HEK293 (cell line): ENCODE data around the gene PTRH2.

ENCODE experiments used
- CTCF ChIA-PET: fragments of 350-600 bp; formaldehyde crosslinking; extraction: SDS; loops from one replicate; lab custom pipeline; 2021; ENCODE audit warnings: antibody characterized with exemption; lab: Yijun Ruan, JAX
- POLR2A ChIA-PET: fragments of 300-600 bp; formaldehyde crosslinking; extraction: SDS; loops from one replicate; lab custom pipeline; 2020; ENCODE audit warnings: antibody characterized with exemption, inconsistent platforms; lab: Yijun Ruan, JAX
- H3K27ac ChIP-seq: fragments of 200-500 bp; sonication (Bioruptor generic); 2 replicates; pipeline ENCODE4 v1.5.1; 2014; ENCODE audit warnings: low read depth, low read length, control low read depth, inconsistent platforms; ENCODE audit errors: extremely low read depth
- H3K36me3 ChIP-seq, 2 experiments: fragments of 200-500 bp in 1 of 2; sonication (Bioruptor generic) in 1 of 2; 1 replicate in 1 of 2; 2 replicates in 1 of 2; pipeline ENCODE4 v1.5.1; 2014 to 2017; ENCODE audit warnings: inconsistent platforms in 2 of 2, low read length in 2 of 2; ENCODE audit not compliant: control insufficient read depth in 2 of 2, insufficient read depth in 1 of 2
- H3K4me1 ChIP-seq: fragments of 200-500 bp; sonication (Bioruptor generic); 2 replicates; pipeline ENCODE4 v1.5.1; 2014; ENCODE audit warnings: mild to moderate bottlenecking, low read length, inconsistent platforms; ENCODE audit not compliant: control insufficient read depth, insufficient read depth
- H3K4me3 ChIP-seq: 2 replicates; pipeline ENCODE4 v1.5.1; 2011; ENCODE audit warnings: low read depth, mild to moderate bottlenecking, control low read depth, low read length, moderate library complexity
- H3K9me3 ChIP-seq: fragments of 200-500 bp; sonication (Bioruptor generic); 2 replicates; pipeline ENCODE4 v1.5.1; 2014; ENCODE audit warnings: low read depth, low read length, inconsistent platforms; ENCODE audit not compliant: control insufficient read depth, insufficient read depth
- KLF16 ChIP-seq: fragments of 450-650 bp; formaldehyde crosslinking; IDR thresholded peaks from 2 replicates; pipeline ENCODE4 v1.5.1; 2017; ENCODE audit warnings: missing biosample characterization, missing genetic modification characterization
- OSR2 ChIP-seq: fragments of 450-650 bp; formaldehyde crosslinking; IDR thresholded peaks from 2 replicates; pipeline ENCODE4 v1.5.1; 2016; ENCODE audit warnings: missing biosample characterization, missing genetic modification characterization
- REPIN1 ChIP-seq: fragments of 450-650 bp; formaldehyde crosslinking; IDR thresholded peaks from 2 replicates; pipeline ENCODE4 v1.5.1; 2017; ENCODE audit warnings: missing biosample characterization, missing genetic modification characterization, low read depth
- SCRT1 ChIP-seq: fragments of 450-650 bp; formaldehyde crosslinking; IDR thresholded peaks from 2 replicates; pipeline ENCODE4 v1.5.1; 2016; ENCODE audit warnings: missing biosample characterization, missing genetic modification characterization, borderline replicate concordance
- SCRT2 ChIP-seq: fragments of 450-650 bp; formaldehyde crosslinking; IDR thresholded peaks from 2 replicates; pipeline ENCODE4 v1.5.1; 2016; ENCODE audit warnings: missing biosample characterization, missing genetic modification characterization
- SP2 ChIP-seq: fragments of 450-650 bp; formaldehyde crosslinking; IDR thresholded peaks from 2 replicates; pipeline ENCODE4 v1.5.1; 2016; ENCODE audit warnings: missing biosample characterization, missing genetic modification characterization
- ZBTB1 ChIP-seq: fragments of 450-650 bp; formaldehyde crosslinking; IDR thresholded peaks from 2 replicates; pipeline ENCODE4 v1.5.1; 2016; ENCODE audit warnings: missing biosample characterization, missing genetic modification characterization
- ZBTB17 ChIP-seq: fragments of 450-650 bp; formaldehyde crosslinking; IDR thresholded peaks from 2 replicates; pipeline ENCODE4 v1.5.1; 2016; ENCODE audit warnings: missing biosample characterization, missing genetic modification characterization
- ZBTB7A ChIP-seq: fragments of 450-650 bp; formaldehyde crosslinking; IDR thresholded peaks from 2 replicates; pipeline ENCODE4 v1.5.1; 2016; ENCODE audit warnings: low read depth, missing biosample characterization, missing genetic modification characterization
- ZNF114 ChIP-seq: fragments of 450-650 bp; formaldehyde crosslinking; IDR thresholded peaks from 2 replicates; pipeline ENCODE4 v1.5.0; 2017; ENCODE audit warnings: missing biosample characterization, missing genetic modification characterization
- ZNF223 ChIP-seq: fragments of 450-650 bp; formaldehyde crosslinking; IDR thresholded peaks from 2 replicates; pipeline ENCODE4 v1.5.1; 2016; ENCODE audit warnings: missing biosample characterization, missing genetic modification characterization
- ZNF24 ChIP-seq: fragments of 450-650 bp; formaldehyde crosslinking; IDR thresholded peaks from 2 replicates; pipeline ENCODE4 v1.5.1; 2016; ENCODE audit warnings: missing biosample characterization, missing genetic modification characterization
- ZNF391 ChIP-seq: fragments of 450-650 bp; formaldehyde crosslinking; IDR thresholded peaks from 2 replicates; pipeline ENCODE4 v1.5.1; 2016; ENCODE audit warnings: low read depth, missing biosample characterization, missing genetic modification characterization, borderline replicate concordance
- ZNF555 ChIP-seq: fragments of 450-650 bp; formaldehyde crosslinking; conservative IDR thresholded peaks from 2 replicates; pipeline ENCODE4 v1.5.1; 2017; ENCODE audit warnings: missing biosample characterization, mild to moderate bottlenecking, missing genetic modification characterization, inconsistent platforms
- ZNF558 ChIP-seq: fragments of 450-650 bp; formaldehyde crosslinking; IDR thresholded peaks from 2 replicates; pipeline ENCODE4 v1.5.1; 2016; ENCODE audit warnings: missing biosample characterization, missing genetic modification characterization
- ZNF623 ChIP-seq: fragments of 450-650 bp; formaldehyde crosslinking; IDR thresholded peaks from 2 replicates; pipeline ENCODE4 v1.5.1; 2016; ENCODE audit warnings: missing biosample characterization, missing genetic modification characterization
- ZNF670 ChIP-seq: fragments of 450-650 bp; formaldehyde crosslinking; IDR thresholded peaks from 2 replicates; pipeline ENCODE4 v1.5.1; 2016; ENCODE audit warnings: missing biosample characterization, missing genetic modification characterization, low read depth
- ZNF791 ChIP-seq: fragments of 450-650 bp; formaldehyde crosslinking; IDR thresholded peaks from 2 replicates; pipeline ENCODE4 v1.5.1; 2016; ENCODE audit warnings: missing biosample characterization, missing genetic modification characterization
- TF ChIP-seq, protein P1 (sequence below): fragments of 450-650 bp; formaldehyde crosslinking; IDR thresholded peaks from 2 replicates; pipeline ENCODE4 v1.5.1; 2016; ENCODE audit warnings: missing biosample characterization, missing genetic modification characterization
- TF ChIP-seq, protein P2 (sequence below): fragments of 450-650 bp; formaldehyde crosslinking; IDR thresholded peaks from 2 replicates; pipeline ENCODE4 v1.5.1; 2016; ENCODE audit warnings: missing biosample characterization, missing genetic modification characterization
- TF ChIP-seq, protein P3 (sequence below): fragments of 450-650 bp; IDR thresholded peaks from 2 replicates; pipeline ENCODE4 v1.5.1; 2018; ENCODE audit warnings: missing biosample characterization, mild to moderate bottlenecking, missing genetic modification characterization
- TF ChIP-seq, protein P4 (sequence below): sonication (generic); formaldehyde crosslinking; IDR thresholded peaks from 2 replicates; pipeline ENCODE4 v1.8.1; 2022; ENCODE audit warnings: mild to moderate bottlenecking, moderate library complexity, missing genetic modification reagents

PTRH2 gene

DNA sequence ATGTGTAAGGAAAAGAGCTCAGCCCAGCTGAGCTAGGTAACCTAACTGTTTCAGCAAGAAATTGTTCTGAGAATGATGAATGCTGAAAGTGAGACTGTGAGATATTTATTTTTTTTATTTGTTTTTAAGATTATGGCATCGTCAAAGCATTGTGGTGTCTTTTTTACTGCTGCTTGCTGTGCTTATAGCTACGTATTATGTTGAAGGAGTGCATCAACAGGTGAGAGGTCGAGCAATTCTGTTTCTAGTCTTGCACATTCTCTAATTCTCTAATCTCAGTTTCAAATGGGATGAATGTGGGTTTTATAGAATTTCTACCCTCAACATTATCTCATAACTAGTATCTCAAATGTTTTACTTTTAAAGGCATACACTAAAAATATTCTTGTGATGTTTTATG, 30.1 kb upstream of the PTRH2 start:
- H3K4me3 ChIP-seq, result no peak overlapping the region
- ChIA-PET CTCF (interaction anchor here (1.0 to 1.1 kb wide), 2 partner anchors 9 to 102 kb away, joined by 3 to 4 read pairs; no protein-coding TSS in a partner anchor), POLR2A (interaction anchor here (1.2 kb wide), 1 partner anchor 30 kb away, joined by 3 read pairs; the partner anchor contains the start of genes PTRH2 and VMP1)
- peaks cover 22 to 36% of the 10 kb centered on the region in 2 experiments for H3K36me3 ChIP-seq
- no peaks in the 10 kb centered on the region for H3K9me3 ChIP-seq
- no peaks in the 10 kb centered on the region for H3K4me1 ChIP-seq
- TF ChIP-seq ZNF223 (tag by site-specific recombination) (no peak), SCRT2 (tag by site-specific recombination) (peak; percentile 89), SCRT1 (peak; percentile 64; the same call in 1 of the 2 replicates), ZNF791 (tag by site-specific recombination) (no peak), ZNF623 (tag by site-specific recombination) (no peak)
- TF ChIP-seq, protein P1, sequence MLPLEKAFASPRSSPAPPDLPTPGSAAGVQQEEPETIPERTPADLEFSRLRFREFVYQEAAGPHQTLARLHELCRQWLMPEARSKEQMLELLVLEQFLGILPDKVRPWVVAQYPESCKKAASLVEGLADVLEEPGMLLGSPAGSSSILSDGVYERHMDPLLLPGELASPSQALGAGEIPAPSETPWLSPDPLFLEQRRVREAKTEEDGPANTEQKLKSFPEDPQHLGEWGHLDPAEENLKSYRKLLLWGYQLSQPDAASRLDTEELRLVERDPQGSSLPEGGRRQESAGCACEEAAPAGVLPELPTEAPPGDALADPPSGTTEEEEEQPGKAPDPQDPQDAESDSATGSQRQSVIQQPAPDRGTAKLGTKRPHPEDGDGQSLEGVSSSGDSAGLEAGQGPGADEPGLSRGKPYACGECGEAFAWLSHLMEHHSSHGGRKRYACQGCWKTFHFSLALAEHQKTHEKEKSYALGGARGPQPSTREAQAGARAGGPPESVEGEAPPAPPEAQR (tag by site-specific recombination), result no peak
- no peak overlapping the region for H3K27ac ChIP-seq

DNA sequence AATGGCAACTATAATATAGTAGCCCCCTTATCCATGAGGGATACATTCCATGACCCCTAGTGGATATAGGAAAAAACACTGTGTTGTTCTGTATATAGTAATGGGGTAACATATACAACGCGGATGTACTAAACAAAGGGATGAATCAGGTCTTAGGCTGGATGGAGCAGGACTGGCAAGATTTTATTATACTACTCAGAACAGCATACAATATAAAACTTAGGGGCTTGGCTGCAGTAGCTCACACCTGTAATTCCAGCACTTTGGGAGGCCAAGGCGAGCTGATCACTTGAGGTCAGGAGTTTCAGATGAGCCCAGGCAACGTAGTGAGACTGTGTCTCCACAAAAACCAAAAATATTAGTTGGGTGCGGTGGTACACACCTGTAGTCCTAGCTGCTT, 27.0 kb upstream of the PTRH2 start:
- H3K9me3 ChIP-seq, result no peaks in the 10 kb centered on the region
- H3K36me3 ChIP-seq, result peaks cover 16 to 27% of the 10 kb centered on the region in 2 experiments
- TF ChIP-seq ZNF558 (tag by site-specific recombination), result no peak
- no peak for TF ChIP-seq ZBTB1 (tag by site-specific recombination)
- TF ChIP-seq, protein P2, sequence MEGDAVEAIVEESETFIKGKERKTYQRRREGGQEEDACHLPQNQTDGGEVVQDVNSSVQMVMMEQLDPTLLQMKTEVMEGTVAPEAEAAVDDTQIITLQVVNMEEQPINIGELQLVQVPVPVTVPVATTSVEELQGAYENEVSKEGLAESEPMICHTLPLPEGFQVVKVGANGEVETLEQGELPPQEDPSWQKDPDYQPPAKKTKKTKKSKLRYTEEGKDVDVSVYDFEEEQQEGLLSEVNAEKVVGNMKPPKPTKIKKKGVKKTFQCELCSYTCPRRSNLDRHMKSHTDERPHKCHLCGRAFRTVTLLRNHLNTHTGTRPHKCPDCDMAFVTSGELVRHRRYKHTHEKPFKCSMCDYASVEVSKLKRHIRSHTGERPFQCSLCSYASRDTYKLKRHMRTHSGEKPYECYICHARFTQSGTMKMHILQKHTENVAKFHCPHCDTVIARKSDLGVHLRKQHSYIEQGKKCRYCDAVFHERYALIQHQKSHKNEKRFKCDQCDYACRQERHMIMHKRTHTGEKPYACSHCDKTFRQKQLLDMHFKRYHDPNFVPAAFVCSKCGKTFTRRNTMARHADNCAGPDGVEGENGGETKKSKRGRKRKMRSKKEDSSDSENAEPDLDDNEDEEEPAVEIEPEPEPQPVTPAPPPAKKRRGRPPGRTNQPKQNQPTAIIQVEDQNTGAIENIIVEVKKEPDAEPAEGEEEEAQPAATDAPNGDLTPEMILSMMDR (tag by site-specific recombination), result no peak
- TF ChIP-seq, all 188 proteins: peak for 0
- ChIA-PET CTCF (interaction anchor here (0.6 to 1.6 kb wide), 4 partner anchors 19 to 424 kb away, joined by 3 to 8 read pairs (median 4); no protein-coding TSS in a partner anchor), POLR2A (no interaction called here)
- peaks cover 6% of the 10 kb centered on the region; the same call in 1 of the 2 replicates for H3K4me1 ChIP-seq
- H3K27ac ChIP-seq, result no peak overlapping the region
- no peak overlapping the region for H3K4me3 ChIP-seq

DNA sequence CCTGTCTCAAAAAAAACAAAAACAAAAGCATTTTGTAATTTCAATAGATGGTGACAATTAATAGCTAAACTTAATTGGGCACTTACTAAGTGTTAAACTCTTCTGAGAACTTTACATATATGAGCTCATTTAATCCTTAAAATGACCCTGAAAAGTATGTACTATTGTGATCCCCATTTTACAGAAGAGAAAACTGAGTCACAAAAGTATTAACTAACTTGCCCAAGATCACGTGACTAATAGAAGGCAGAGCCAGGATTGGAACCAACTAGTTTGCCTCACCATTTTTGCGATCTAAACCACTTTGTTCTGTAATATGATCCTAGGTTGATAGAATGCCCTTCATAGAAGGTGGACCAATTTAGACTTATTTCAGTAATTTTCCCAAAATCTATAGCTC, 26.5 kb upstream of the PTRH2 start:
- CTCF ChIA-PET, result interaction anchor here (0.9 to 1.6 kb wide), 3 partner anchors 20 to 423 kb away, joined by 3 to 8 read pairs (median 4); no protein-coding TSS in a partner anchor
- no peaks in the 10 kb centered on the region for H3K9me3 ChIP-seq
- no peak overlapping the region for H3K27ac ChIP-seq
- no peak overlapping the region for H3K4me3 ChIP-seq
- no peak for TF ChIP-seq ZNF24 (tag by site-specific recombination)
- no peak for TF ChIP-seq SP2 (tag by site-specific recombination)
- TF ChIP-seq, protein P3, sequence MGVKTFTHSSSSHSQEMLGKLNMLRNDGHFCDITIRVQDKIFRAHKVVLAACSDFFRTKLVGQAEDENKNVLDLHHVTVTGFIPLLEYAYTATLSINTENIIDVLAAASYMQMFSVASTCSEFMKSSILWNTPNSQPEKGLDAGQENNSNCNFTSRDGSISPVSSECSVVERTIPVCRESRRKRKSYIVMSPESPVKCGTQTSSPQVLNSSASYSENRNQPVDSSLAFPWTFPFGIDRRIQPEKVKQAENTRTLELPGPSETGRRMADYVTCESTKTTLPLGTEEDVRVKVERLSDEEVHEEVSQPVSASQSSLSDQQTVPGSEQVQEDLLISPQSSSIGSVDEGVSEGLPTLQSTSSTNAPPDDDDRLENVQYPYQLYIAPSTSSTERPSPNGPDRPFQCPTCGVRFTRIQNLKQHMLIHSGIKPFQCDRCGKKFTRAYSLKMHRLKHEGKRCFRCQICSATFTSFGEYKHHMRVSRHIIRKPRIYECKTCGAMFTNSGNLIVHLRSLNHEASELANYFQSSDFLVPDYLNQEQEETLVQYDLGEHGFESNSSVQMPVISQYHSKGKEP (tag by site-specific recombination), result no peak
- TF ChIP-seq ZBTB7A (tag by site-specific recombination), result no peak
- no peak for TF ChIP-seq ZNF555 (tag by site-specific recombination)
- TF ChIP-seq ZNF391 (tag by site-specific recombination), result no peak
- no peak for TF ChIP-seq ZNF670 (tag by site-specific recombination)
- TF ChIP-seq, protein P4, sequence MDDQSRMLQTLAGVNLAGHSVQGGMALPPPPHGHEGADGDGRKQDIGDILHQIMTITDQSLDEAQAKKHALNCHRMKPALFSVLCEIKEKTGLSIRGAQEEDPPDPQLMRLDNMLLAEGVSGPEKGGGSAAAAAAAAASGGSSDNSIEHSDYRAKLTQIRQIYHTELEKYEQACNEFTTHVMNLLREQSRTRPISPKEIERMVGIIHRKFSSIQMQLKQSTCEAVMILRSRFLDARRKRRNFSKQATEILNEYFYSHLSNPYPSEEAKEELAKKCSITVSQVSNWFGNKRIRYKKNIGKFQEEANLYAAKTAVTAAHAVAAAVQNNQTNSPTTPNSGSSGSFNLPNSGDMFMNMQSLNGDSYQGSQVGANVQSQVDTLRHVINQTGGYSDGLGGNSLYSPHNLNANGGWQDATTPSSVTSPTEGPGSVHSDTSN (CRISPR knock-in tag), result no peak
- no peak for TF ChIP-seq ZNF114 (tag by site-specific recombination)
- no peak for TF ChIP-seq OSR2 (tag by site-specific recombination)
- TF ChIP-seq KLF16 (tag by site-specific recombination), result no peak
- no peak for TF ChIP-seq ZBTB17 (tag by site-specific recombination)
- TF ChIP-seq REPIN1 (tag by site-specific recombination), result no peak
- TF ChIP-seq, all 188 proteins: peak for 0
- Histone ChIP-seq H3K4me1 (peaks cover 6% of the 10 kb centered on the region; the same call in 1 of the 2 replicates), H3K36me3 (peaks cover 13 to 26% of the 10 kb centered on the region in 2 experiments)
- POLR2A ChIA-PET, result no interaction called here
